ENCODE results near the gene APLP1. TPM values are rescaled to one million over a fixed set of nuclear protein-coding genes. Genes with fewer than 3 reads are reported as not detected.
A peak's percentile ranks its signal among the peaks of the same experiment; 100 is the strongest.

APLP1 gene
- total RNA-seq, 1 donor from 2014 or later: 23.9 TPM

GRCh38 chr19:35860818-35861639 is 7.3 kb upstream of the APLP1 start:
- Histone ChIP-seq H3K9me3 (replicated peaks) (peaks cover 3% of the 10 kb centered on the region), H3K36me3 (no peaks in the 10 kb centered on the region), H3K4me3 (peak overlapping the region; percentile 19), H3K4me1 (peaks cover 19% of the 10 kb centered on the region), H3K27me3 (ENCODE audit: low read depth) (peaks cover 99% of the 10 kb centered on the region), H3K27ac (replicated peaks) (no peak overlapping the region)
- intact Hi-C loops (cut with micrococcal nuclease): no loop called here
- no peak for DNase-seq
- TF ChIP-seq CTCF (IDR thresholded peaks at IDR 0.05; ENCODE audit: borderline replicate concordance): no peak

GRCh38 chr19:35861640-35862160 is 6.7 kb upstream of the APLP1 start:
- H3K36me3 ChIP-seq: no peaks in the 10 kb centered on the region
- no peak for TF ChIP-seq CTCF (IDR thresholded peaks at IDR 0.05; ENCODE audit: borderline replicate concordance)
- no peak overlapping the region for H3K27ac ChIP-seq (replicated peaks)
- H3K27me3 ChIP-seq (ENCODE audit: low read depth): peaks cover 99% of the 10 kb centered on the region
- H3K4me3 ChIP-seq: no peak overlapping the region
- peaks cover 3% of the 10 kb centered on the region for H3K9me3 ChIP-seq (replicated peaks)
- H3K4me1 ChIP-seq: peaks cover 12% of the 10 kb centered on the region
- intact Hi-C loops (cut with micrococcal nuclease): no loop called here
- no peak for DNase-seq

- intact Hi-C loops (cut with micrococcal nuclease): no loop called here
- DNase-seq: no peak
- TF ChIP-seq CTCF (IDR thresholded peaks at IDR 0.05; ENCODE audit: borderline replicate concordance): no peak
- H3K4me3 ChIP-seq: no peak overlapping the region
- H3K27ac ChIP-seq (replicated peaks): no peak overlapping the region
- peaks cover 6% of the 10 kb centered on the region for H3K4me1 ChIP-seq
- peaks cover 3% of the 10 kb centered on the region for H3K9me3 ChIP-seq (replicated peaks)
- H3K27me3 ChIP-seq (ENCODE audit: low read depth): peaks cover 96% of the 10 kb centered on the region
- H3K36me3 ChIP-seq: no peaks in the 10 kb centered on the region
Observed at GRCh38 chr19:35862528-35862927, 5.8 kb upstream of the APLP1 start.

- Histone ChIP-seq H3K36me3 (no peaks in the 10 kb centered on the region), H3K4me1 (peaks cover 8% of the 10 kb centered on the region), H3K4me3 (no peak overlapping the region), H3K9me3 (replicated peaks) (peaks cover 3% of the 10 kb centered on the region), H3K27ac (replicated peaks) (no peak overlapping the region), H3K27me3 (ENCODE audit: low read depth) (peaks cover 96% of the 10 kb centered on the region)
- intact Hi-C loops (cut with micrococcal nuclease): no loop called here
- TF ChIP-seq CTCF (IDR thresholded peaks at IDR 0.05; ENCODE audit: borderline replicate concordance): no peak
- DNase-seq: no peak
Observed at GRCh38 chr19:35863018-35863417, 5.4 kb upstream of the APLP1 start.

- Histone ChIP-seq H3K4me3 (peak overlapping the region; percentile 75), H3K27me3 (ENCODE audit: low read depth) (peaks cover 68% of the 10 kb centered on the region), H3K4me1 (peaks cover 24% of the 10 kb centered on the region), H3K9me3 (replicated peaks) (no peaks in the 10 kb centered on the region), H3K27ac (replicated peaks) (peak overlapping the region; percentile 40), H3K36me3 (no peaks in the 10 kb centered on the region)
- intact Hi-C loops (cut with micrococcal nuclease): no loop called here
- no peak for DNase-seq
- TF ChIP-seq CTCF (IDR thresholded peaks at IDR 0.05; ENCODE audit: borderline replicate concordance): no peak
Observed at GRCh38 chr19:35868823-35869326, 501 bp downstream of the APLP1 start.

Data from left ventricle myocardium inferior (tissue), 1 donor.